ENCODE data around the gene NRP1.

The NRP1 gene

GRCh38 chr10:33240258-33240657, 94.2 kb downstream of the NRP1 start:
- Histone ChIP-seq H4K91ac (ENCODE audit: low read depth, low read length) (no peak overlapping the region), H3K4me2 (ENCODE audit: low read length) (no peak overlapping the region), H3K79me1 (ENCODE audit: low read length) (peaks cover 3% of the 10 kb centered on the region), H3K27ac (ENCODE audit: low read depth, low read length) (no peak overlapping the region), H3K23ac (ENCODE audit: low read length) (no peak overlapping the region), H3K9ac (ENCODE audit: low read length) (no peak overlapping the region), H3K4me3 (ENCODE audit: low read depth, low read length) (no peak overlapping the region), H2BK120ac (ENCODE audit: insufficient read depth, low read length, poor library complexity) (no peak overlapping the region), H2AK5ac (ENCODE audit: low read length) (no peak overlapping the region), H3K36me3 (ENCODE audit: control insufficient read depth in 1 of 2, insufficient read depth in 2 of 2, low read length in 2 of 2) (peaks cover 1 to 2% of the 10 kb centered on the region in 2 experiments), H2BK5ac (ENCODE audit: low read depth, low read length, poor library complexity) (no peak overlapping the region), H3K4ac (ENCODE audit: low read depth, low read length) (no peak overlapping the region), H2AFZ (ENCODE audit: insufficient read depth, low read length, poor library complexity) (no peak overlapping the region), H4K8ac (ENCODE audit: low read depth, low read length) (no peak overlapping the region), H3K4me1 (ENCODE audit: control insufficient read depth in 1 of 2, insufficient read depth in 2 of 2, low read length in 2 of 2) (peaks cover 8 to 14% of the 10 kb centered on the region in 2 experiments), H3K79me2 (ENCODE audit: control insufficient read depth, insufficient read depth, low read length, poor library complexity) (no peaks in the 10 kb centered on the region), H3K9me3 (ENCODE audit: insufficient read depth, low read depth, low read length) (no peaks in the 10 kb centered on the region), H3K14ac (ENCODE audit: low read length) (no peak overlapping the region), H3K18ac (ENCODE audit: low read length) (no peak overlapping the region), H4K12ac (ENCODE audit: low read depth, low read length) (no peak overlapping the region), H2BK12ac (ENCODE audit: low read length) (no peak overlapping the region), H3K27me3 (ENCODE audit: insufficient read depth, low read length) (no peaks in the 10 kb centered on the region)
- no peak for DNase-seq
- no CpG with 5 or more reads among the region's 2 CpGs for WGBS (ENCODE audit: extremely low coverage, insufficient coverage, insufficient read length)

- H2BK12ac ChIP-seq (ENCODE audit: low read length) = no peak overlapping the region
- no peak overlapping the region for H3K4me2 ChIP-seq (ENCODE audit: low read length)
- H3K27ac ChIP-seq (ENCODE audit: low read depth, low read length) = no peak overlapping the region
- H2AFZ ChIP-seq (ENCODE audit: insufficient read depth, low read length, poor library complexity) = no peak overlapping the region
- H2BK5ac ChIP-seq (ENCODE audit: low read depth, low read length, poor library complexity) = no peak overlapping the region
- no CpG with 5 or more reads among the region's 2 CpGs for WGBS (ENCODE audit: extremely low coverage, insufficient coverage, insufficient read length)
- no peaks in the 10 kb centered on the region for H3K27me3 ChIP-seq (ENCODE audit: insufficient read depth, low read length)
- DNase-seq = no peak
- no peaks in the 10 kb centered on the region for H3K9me3 ChIP-seq (ENCODE audit: insufficient read depth, low read depth, low read length)
- H3K4ac ChIP-seq (ENCODE audit: low read depth, low read length) = no peak overlapping the region
- H3K4me1 ChIP-seq (ENCODE audit: control insufficient read depth in 1 of 2, insufficient read depth in 2 of 2, low read length in 2 of 2) = peaks cover 8 to 14% of the 10 kb centered on the region in 2 experiments
- H2BK120ac ChIP-seq (ENCODE audit: insufficient read depth, low read length, poor library complexity) = no peak overlapping the region
- H2AK5ac ChIP-seq (ENCODE audit: low read length) = no peak overlapping the region
- H3K9ac ChIP-seq (ENCODE audit: low read length) = no peak overlapping the region
- peaks cover 1 to 3% of the 10 kb centered on the region in 2 experiments for H3K36me3 ChIP-seq (ENCODE audit: control insufficient read depth in 1 of 2, insufficient read depth in 2 of 2, low read length in 2 of 2)
- no peak overlapping the region for H4K12ac ChIP-seq (ENCODE audit: low read depth, low read length)
- H4K8ac ChIP-seq (ENCODE audit: low read depth, low read length) = no peak overlapping the region
- H3K18ac ChIP-seq (ENCODE audit: low read length) = no peak overlapping the region
- no peak overlapping the region for H3K4me3 ChIP-seq (ENCODE audit: low read depth, low read length)
- H3K23ac ChIP-seq (ENCODE audit: low read length) = no peak overlapping the region
- no peak overlapping the region for H4K91ac ChIP-seq (ENCODE audit: low read depth, low read length)
- no peak overlapping the region for H3K14ac ChIP-seq (ENCODE audit: low read length)
- H3K79me1 ChIP-seq (ENCODE audit: low read length) = peaks cover 3% of the 10 kb centered on the region
- no peaks in the 10 kb centered on the region for H3K79me2 ChIP-seq (ENCODE audit: control insufficient read depth, insufficient read depth, low read length, poor library complexity)
Measured at GRCh38 chr10:33239257-33239656, 95.2 kb downstream of the NRP1 start.

DNA sequence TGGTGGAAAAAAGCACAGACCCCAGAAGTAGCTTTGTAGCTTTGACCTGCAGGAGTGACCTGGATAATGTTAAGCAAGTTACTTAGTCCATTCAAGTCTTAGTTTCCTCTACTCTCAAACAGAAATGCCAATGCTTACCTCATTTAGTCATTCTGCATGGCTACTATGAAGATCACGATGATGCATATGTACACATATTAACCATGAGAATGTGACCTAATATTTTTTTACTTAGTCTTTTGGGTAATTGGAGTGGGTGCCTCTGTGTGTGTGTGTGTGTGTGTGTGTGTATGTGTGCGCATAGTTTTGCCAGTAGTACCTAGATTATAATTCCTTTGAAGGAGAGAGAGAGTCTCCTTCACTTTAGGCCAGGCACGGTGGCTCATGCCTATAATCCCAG, 95.8 kb downstream of the NRP1 start:
- H3K4ac ChIP-seq (ENCODE audit: low read depth, low read length) = no peak overlapping the region
- no peak overlapping the region for H3K9ac ChIP-seq (ENCODE audit: low read length)
- no peak overlapping the region for H3K18ac ChIP-seq (ENCODE audit: low read length)

DNA sequence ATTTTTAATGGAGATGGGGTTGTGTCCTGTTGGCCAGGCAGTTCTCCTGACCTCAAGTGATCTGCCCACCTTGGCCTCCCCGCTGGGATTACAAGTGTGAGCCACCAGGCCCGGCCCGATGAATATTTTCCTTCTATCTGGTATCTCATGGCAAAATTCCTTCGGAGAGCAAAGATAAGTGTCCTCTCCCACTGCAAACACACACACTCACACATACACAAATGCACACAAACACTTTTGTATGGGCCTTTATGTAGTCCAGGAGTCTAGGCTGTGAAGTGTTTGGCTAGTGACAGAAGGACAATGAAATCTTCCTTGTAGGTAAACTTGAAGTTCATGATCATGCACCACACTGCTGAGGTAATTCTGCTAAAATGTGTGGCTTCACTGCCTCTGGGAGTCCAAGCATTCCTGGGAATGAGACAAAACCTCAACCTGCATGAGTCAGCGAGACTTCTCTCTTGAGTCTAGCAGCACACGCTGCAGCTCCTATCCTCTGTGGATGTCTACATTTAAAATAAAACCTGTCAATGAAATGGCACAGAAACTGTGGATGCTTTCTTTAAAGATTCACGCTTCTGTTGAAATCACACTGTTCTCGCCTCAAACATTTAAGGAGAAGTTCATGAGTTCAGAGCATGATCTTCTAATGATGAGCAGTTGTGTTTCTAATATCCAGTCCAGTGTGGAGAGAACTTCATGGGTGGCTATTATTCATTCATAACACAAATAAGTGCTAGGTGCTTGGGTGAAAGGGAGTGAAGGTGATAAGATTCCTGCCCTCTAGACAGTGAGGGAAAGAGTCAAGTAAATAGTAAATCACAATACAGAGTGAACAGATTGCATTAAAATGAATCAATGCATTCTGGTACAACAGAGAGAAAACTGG, 96.5 kb downstream of the NRP1 start:
- no peak overlapping the region for H2AFZ ChIP-seq (ENCODE audit: insufficient read depth, low read length, poor library complexity)
- no peak overlapping the region for H2BK5ac ChIP-seq (ENCODE audit: low read depth, low read length, poor library complexity)
- H3K4me2 ChIP-seq (ENCODE audit: low read length) = peak overlapping the region; percentile 15
- H2BK120ac ChIP-seq (ENCODE audit: insufficient read depth, low read length, poor library complexity) = no peak overlapping the region
- H3K27ac ChIP-seq (ENCODE audit: low read depth, low read length) = peak overlapping the region; percentile 66
- no peaks in the 10 kb centered on the region for H3K79me2 ChIP-seq (ENCODE audit: control insufficient read depth, insufficient read depth, low read length, poor library complexity)
- H3K36me3 ChIP-seq (ENCODE audit: control insufficient read depth in 1 of 2, insufficient read depth in 2 of 2, low read length in 2 of 2) = peaks cover 1 to 4% of the 10 kb centered on the region in 2 experiments
- no CpG with 5 or more reads among the region's 8 CpGs for WGBS (ENCODE audit: extremely low coverage, insufficient coverage, insufficient read length)
- H3K9ac ChIP-seq (ENCODE audit: low read length) = no peak overlapping the region
- no peaks in the 10 kb centered on the region for H3K27me3 ChIP-seq (ENCODE audit: insufficient read depth, low read length)
- no peak overlapping the region for H3K18ac ChIP-seq (ENCODE audit: low read length)
- peaks cover 3% of the 10 kb centered on the region for H3K79me1 ChIP-seq (ENCODE audit: low read length)
- H2BK12ac ChIP-seq (ENCODE audit: low read length) = no peak overlapping the region
- no peak overlapping the region for H3K23ac ChIP-seq (ENCODE audit: low read length)
- H3K9me3 ChIP-seq (ENCODE audit: insufficient read depth, low read depth, low read length) = no peaks in the 10 kb centered on the region
- H3K4me3 ChIP-seq (ENCODE audit: low read depth, low read length) = no peak overlapping the region
- no peak overlapping the region for H4K12ac ChIP-seq (ENCODE audit: low read depth, low read length)
- H4K91ac ChIP-seq (ENCODE audit: low read depth, low read length) = no peak overlapping the region
- no peak overlapping the region for H3K14ac ChIP-seq (ENCODE audit: low read length)
- DNase-seq = peak; percentile 90 to 95
- H3K4ac ChIP-seq (ENCODE audit: low read depth, low read length) = no peak overlapping the region
- H4K8ac ChIP-seq (ENCODE audit: low read depth, low read length) = no peak overlapping the region
- H2AK5ac ChIP-seq (ENCODE audit: low read length) = no peak overlapping the region
- peaks cover 8 to 17% of the 10 kb centered on the region in 2 experiments for H3K4me1 ChIP-seq (ENCODE audit: control insufficient read depth in 1 of 2, insufficient read depth in 2 of 2, low read length in 2 of 2)

More for the DNA sequence above, 95.8 kb downstream of the NRP1 start:
- no CpG with 5 or more reads among the region's 3 CpGs for WGBS (ENCODE audit: extremely low coverage, insufficient coverage, insufficient read length)
- Histone ChIP-seq H3K4me1 (ENCODE audit: control insufficient read depth in 1 of 2, insufficient read depth in 2 of 2, low read length in 2 of 2) (peaks cover 8 to 14% of the 10 kb centered on the region in 2 experiments), H4K12ac (ENCODE audit: low read depth, low read length) (no peak overlapping the region), H3K27me3 (ENCODE audit: insufficient read depth, low read length) (no peaks in the 10 kb centered on the region), H3K9me3 (ENCODE audit: insufficient read depth, low read depth, low read length) (no peaks in the 10 kb centered on the region), H3K27ac (ENCODE audit: low read depth, low read length) (peak overlapping the region; percentile 66), H2BK120ac (ENCODE audit: insufficient read depth, low read length, poor library complexity) (no peak overlapping the region), H3K14ac (ENCODE audit: low read length) (no peak overlapping the region), H3K79me1 (ENCODE audit: low read length) (peaks cover 3% of the 10 kb centered on the region), H4K91ac (ENCODE audit: low read depth, low read length) (no peak overlapping the region), H3K23ac (ENCODE audit: low read length) (no peak overlapping the region), H2BK5ac (ENCODE audit: low read depth, low read length, poor library complexity) (no peak overlapping the region), H3K4me3 (ENCODE audit: low read depth, low read length) (no peak overlapping the region), H2AK5ac (ENCODE audit: low read length) (no peak overlapping the region), H3K4me2 (ENCODE audit: low read length) (peak overlapping the region; percentile 15), H3K79me2 (ENCODE audit: control insufficient read depth, insufficient read depth, low read length, poor library complexity) (no peaks in the 10 kb centered on the region), H4K8ac (ENCODE audit: low read depth, low read length) (no peak overlapping the region), H2BK12ac (ENCODE audit: low read length) (no peak overlapping the region), H3K36me3 (ENCODE audit: control insufficient read depth in 1 of 2, insufficient read depth in 2 of 2, low read length in 2 of 2) (peaks cover 1 to 2% of the 10 kb centered on the region in 2 experiments), H2AFZ (ENCODE audit: insufficient read depth, low read length, poor library complexity) (no peak overlapping the region)
- peak; percentile 82 to 83 for DNase-seq
